Measurements from ENCODE around the gene PCSK2. TPM values are rescaled to one million over a fixed set of nuclear protein-coding genes. Genes with fewer than 3 reads are reported as not detected.

PCSK2 gene
- total RNA-seq, 1 experiment from 2014 or later, result not detected

DNA sequence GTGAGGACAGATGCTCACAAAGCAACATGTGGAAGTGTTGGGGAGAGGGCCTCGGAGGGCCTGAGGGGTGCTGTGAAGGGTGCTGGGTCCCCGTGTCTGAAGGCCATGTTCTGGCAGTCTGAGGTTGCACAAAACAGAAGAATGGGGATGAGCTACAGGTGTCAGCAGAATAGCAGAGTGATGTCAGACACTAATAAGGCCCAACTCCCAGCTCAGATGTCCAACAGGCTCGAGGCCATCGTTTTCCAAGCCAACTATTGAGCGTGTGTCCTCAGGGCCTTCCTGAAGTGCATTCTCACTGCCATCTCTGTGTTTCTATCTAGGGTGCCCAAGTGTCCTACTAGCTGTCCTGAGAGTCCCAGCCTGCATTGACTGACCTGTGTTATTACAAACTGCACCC lies 296.5 kb downstream of the PCSK2 start:
- no peak overlapping the region for H3K4me3 Mint-ChIP-seq (ENCODE audit: low read depth, unreplicated experiment)
- no peak for DNase-seq
- H3K36me3 Mint-ChIP-seq (ENCODE audit: insufficient read depth, unreplicated experiment), result no peaks in the 10 kb centered on the region
- CTCF ChIA-PET, result no interaction called here
- no peaks in the 10 kb centered on the region for H3K4me1 Mint-ChIP-seq (ENCODE audit: low read depth, unreplicated experiment)
- H3K9me3 Mint-ChIP-seq (ENCODE audit: low read depth, unreplicated experiment), result no peaks in the 10 kb centered on the region
- TF ChIP-seq, protein P1, sequence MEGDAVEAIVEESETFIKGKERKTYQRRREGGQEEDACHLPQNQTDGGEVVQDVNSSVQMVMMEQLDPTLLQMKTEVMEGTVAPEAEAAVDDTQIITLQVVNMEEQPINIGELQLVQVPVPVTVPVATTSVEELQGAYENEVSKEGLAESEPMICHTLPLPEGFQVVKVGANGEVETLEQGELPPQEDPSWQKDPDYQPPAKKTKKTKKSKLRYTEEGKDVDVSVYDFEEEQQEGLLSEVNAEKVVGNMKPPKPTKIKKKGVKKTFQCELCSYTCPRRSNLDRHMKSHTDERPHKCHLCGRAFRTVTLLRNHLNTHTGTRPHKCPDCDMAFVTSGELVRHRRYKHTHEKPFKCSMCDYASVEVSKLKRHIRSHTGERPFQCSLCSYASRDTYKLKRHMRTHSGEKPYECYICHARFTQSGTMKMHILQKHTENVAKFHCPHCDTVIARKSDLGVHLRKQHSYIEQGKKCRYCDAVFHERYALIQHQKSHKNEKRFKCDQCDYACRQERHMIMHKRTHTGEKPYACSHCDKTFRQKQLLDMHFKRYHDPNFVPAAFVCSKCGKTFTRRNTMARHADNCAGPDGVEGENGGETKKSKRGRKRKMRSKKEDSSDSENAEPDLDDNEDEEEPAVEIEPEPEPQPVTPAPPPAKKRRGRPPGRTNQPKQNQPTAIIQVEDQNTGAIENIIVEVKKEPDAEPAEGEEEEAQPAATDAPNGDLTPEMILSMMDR (IDR thresholded peaks at IDR 0.05; ENCODE audit: unreplicated experiment), result no peak
- no peaks in the 10 kb centered on the region for H3K27me3 Mint-ChIP-seq (ENCODE audit: unreplicated experiment)
- BruUV-seq (replicated peaks), result no TSS peak
- intact Hi-C loops (cut with micrococcal nuclease; ENCODE audit: unreplicated experiment), result no loop called here
- no peak overlapping the region for H3K27ac Mint-ChIP-seq (ENCODE audit: unreplicated experiment)

- CTCF ChIA-PET, result no interaction called here
- intact Hi-C loops (cut with micrococcal nuclease; ENCODE audit: unreplicated experiment), result no loop called here
- Mint-ChIP-seq H3K4me3 (ENCODE audit: low read depth, unreplicated experiment) (no peak overlapping the region), H3K9me3 (ENCODE audit: low read depth, unreplicated experiment) (no peaks in the 10 kb centered on the region), H3K27ac (ENCODE audit: unreplicated experiment) (no peak overlapping the region), H3K4me1 (ENCODE audit: low read depth, unreplicated experiment) (no peaks in the 10 kb centered on the region), H3K27me3 (ENCODE audit: unreplicated experiment) (no peaks in the 10 kb centered on the region), H3K36me3 (ENCODE audit: insufficient read depth, unreplicated experiment) (no peaks in the 10 kb centered on the region)
- BruUV-seq (replicated peaks), result no TSS peak
- TF ChIP-seq, protein P1 (IDR thresholded peaks at IDR 0.05; ENCODE audit: unreplicated experiment), result no peak
- DNase-seq, result no peak
Observed at GRCh38 chr20:17524560-17524959, 297.7 kb downstream of the PCSK2 start.

DNA sequence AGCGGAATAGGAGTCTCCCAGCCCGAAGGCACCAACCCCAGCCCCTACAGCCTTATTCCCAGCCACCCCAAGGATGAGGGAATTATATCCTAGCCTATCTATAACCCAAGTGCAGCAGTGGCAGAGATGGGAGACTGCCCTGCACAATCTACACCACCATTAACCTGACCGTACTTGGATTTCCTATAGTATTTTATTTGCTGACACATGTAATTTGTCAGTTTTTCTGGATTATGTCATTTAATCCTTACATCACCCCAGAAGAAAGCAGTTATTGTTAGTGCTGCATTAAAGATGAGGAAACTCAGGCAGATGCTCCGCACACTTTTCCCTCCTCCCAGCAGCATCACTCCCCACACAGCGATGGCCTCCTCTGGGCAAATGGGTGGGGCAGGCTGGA lies 298.3 kb downstream of the PCSK2 start:
- Mint-ChIP-seq H3K27me3 (ENCODE audit: unreplicated experiment) (no peaks in the 10 kb centered on the region), H3K36me3 (ENCODE audit: insufficient read depth, unreplicated experiment) (no peaks in the 10 kb centered on the region), H3K9me3 (ENCODE audit: low read depth, unreplicated experiment) (no peaks in the 10 kb centered on the region), H3K4me1 (ENCODE audit: low read depth, unreplicated experiment) (no peaks in the 10 kb centered on the region), H3K4me3 (ENCODE audit: low read depth, unreplicated experiment) (no peak overlapping the region), H3K27ac (ENCODE audit: unreplicated experiment) (no peak overlapping the region)
- BruUV-seq (replicated peaks), result no TSS peak
- DNase-seq, result no peak
- intact Hi-C loops (cut with micrococcal nuclease; ENCODE audit: unreplicated experiment), result no loop called here
- TF ChIP-seq, protein P1 (IDR thresholded peaks at IDR 0.05; ENCODE audit: unreplicated experiment), result no peak
- CTCF ChIA-PET, result no interaction called here

GRCh38 chr20:17525650-17526049 lies 298.8 kb downstream of the PCSK2 start:
- Mint-ChIP-seq H3K4me1 (ENCODE audit: low read depth, unreplicated experiment) (no peaks in the 10 kb centered on the region), H3K27ac (ENCODE audit: unreplicated experiment) (no peak overlapping the region), H3K9me3 (ENCODE audit: low read depth, unreplicated experiment) (no peaks in the 10 kb centered on the region), H3K4me3 (ENCODE audit: low read depth, unreplicated experiment) (no peak overlapping the region), H3K27me3 (ENCODE audit: unreplicated experiment) (no peaks in the 10 kb centered on the region), H3K36me3 (ENCODE audit: insufficient read depth, unreplicated experiment) (no peaks in the 10 kb centered on the region)
- intact Hi-C loops (cut with micrococcal nuclease; ENCODE audit: unreplicated experiment), result no loop called here
- peak; percentile 19 for DNase-seq
- no TSS peak for BruUV-seq (replicated peaks)
- CTCF ChIA-PET, result no interaction called here
- TF ChIP-seq, protein P1 (IDR thresholded peaks at IDR 0.05; ENCODE audit: unreplicated experiment), result no peak

DNA sequence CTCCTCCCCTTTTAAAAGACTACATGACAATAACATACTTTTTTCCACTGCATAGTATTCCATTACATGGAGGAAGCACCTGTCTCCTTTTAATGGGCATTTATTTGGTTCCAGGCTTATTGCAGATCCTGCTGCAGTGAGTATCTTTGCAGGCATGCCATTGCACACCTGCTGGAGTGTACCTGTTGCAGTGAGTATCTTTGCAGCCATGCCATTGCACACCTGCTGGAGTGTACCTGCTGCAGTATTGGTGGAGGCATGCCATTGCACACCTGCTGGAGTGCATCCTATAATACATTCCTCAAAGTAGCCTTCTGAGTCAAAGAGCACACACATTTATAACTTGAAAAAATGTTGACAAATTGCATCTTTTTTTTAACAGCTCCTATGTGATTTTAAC lies 302.7 kb downstream of the PCSK2 start:
- H3K9me3 Mint-ChIP-seq (ENCODE audit: low read depth, unreplicated experiment), result no peaks in the 10 kb centered on the region
- intact Hi-C loops (cut with micrococcal nuclease; ENCODE audit: unreplicated experiment), result no loop called here
- BruUV-seq (replicated peaks), result no TSS peak
- CTCF ChIA-PET, result no interaction called here
- H3K4me3 Mint-ChIP-seq (ENCODE audit: low read depth, unreplicated experiment), result no peak overlapping the region
- TF ChIP-seq, protein P1 (IDR thresholded peaks at IDR 0.05; ENCODE audit: unreplicated experiment), result no peak
- DNase-seq, result no peak
- H3K36me3 Mint-ChIP-seq (ENCODE audit: insufficient read depth, unreplicated experiment), result peaks cover 6% of the 10 kb centered on the region
- H3K4me1 Mint-ChIP-seq (ENCODE audit: low read depth, unreplicated experiment), result no peaks in the 10 kb centered on the region
- H3K27ac Mint-ChIP-seq (ENCODE audit: unreplicated experiment), result no peak overlapping the region
- H3K27me3 Mint-ChIP-seq (ENCODE audit: unreplicated experiment), result no peaks in the 10 kb centered on the region
